GM12873 (cell line): ENCODE measurements around the gene SV2C.

Source experiments
- TF ChIP-seq, protein P1 (sequence below): IDR thresholded peaks from 2 replicates; pipeline ENCODE4 v1.5.1; 2012; ENCODE audit warnings: low read depth, mild to moderate bottlenecking, moderate library complexity, low read length, control low read depth; ENCODE audit not compliant: insufficient read depth; ENCODE audit errors: missing control alignments

The SV2C gene

DNA sequence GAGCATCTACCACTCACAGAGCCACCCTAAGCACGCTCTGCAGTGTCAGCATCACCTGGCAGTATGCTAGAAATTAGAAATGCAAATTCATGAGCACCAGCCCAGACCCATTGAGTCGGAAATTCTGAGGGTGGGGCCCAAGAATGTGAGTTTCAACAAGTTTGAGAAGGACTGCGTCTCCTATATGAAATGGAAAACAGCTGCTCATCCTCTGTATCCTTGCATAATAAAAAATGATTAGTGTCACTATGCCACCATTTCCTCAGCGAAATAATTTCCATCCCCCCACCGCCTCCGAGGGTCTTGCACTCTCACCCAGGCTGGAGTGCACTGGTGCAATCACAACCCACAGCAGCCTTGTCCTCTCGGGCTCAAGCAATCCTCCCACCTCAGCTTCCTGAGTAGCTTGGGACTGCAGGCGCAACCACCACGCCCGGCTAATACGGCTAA, 318.6 kb downstream of the SV2C start:
- TF ChIP-seq, protein P1, sequence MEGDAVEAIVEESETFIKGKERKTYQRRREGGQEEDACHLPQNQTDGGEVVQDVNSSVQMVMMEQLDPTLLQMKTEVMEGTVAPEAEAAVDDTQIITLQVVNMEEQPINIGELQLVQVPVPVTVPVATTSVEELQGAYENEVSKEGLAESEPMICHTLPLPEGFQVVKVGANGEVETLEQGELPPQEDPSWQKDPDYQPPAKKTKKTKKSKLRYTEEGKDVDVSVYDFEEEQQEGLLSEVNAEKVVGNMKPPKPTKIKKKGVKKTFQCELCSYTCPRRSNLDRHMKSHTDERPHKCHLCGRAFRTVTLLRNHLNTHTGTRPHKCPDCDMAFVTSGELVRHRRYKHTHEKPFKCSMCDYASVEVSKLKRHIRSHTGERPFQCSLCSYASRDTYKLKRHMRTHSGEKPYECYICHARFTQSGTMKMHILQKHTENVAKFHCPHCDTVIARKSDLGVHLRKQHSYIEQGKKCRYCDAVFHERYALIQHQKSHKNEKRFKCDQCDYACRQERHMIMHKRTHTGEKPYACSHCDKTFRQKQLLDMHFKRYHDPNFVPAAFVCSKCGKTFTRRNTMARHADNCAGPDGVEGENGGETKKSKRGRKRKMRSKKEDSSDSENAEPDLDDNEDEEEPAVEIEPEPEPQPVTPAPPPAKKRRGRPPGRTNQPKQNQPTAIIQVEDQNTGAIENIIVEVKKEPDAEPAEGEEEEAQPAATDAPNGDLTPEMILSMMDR, result no peak

DNA sequence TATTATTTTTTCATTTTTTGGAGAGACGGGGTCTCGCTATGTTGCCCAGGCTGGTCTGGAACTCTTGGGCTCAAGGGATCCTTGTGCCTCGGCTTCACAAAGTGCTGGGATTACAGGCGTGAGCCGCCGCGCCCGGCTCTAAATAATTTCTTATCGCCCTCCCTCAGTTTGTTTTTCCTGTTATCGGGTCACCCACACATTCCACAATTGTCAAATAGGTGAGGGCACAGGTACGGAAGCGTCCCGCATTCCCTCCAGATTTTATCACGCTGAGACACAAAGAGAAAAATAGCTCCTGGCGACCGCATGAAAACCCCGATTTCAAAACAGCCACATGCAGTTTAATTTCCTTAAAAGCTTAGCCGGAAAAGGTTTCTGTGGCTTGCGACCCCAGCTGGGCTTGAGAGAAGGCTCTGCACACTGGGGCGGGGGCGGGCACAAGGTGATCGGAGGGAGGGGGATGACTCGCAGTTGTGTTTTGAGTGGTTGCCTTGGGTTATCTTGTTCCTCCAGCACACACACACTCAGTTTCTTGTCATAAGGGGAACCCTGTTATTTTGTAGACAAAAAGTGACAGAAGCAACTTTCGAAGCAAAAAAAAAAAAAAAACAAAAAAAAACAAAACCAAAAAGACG, 319.2 kb downstream of the SV2C start:
- TF ChIP-seq, protein P1, result no peak

DNA sequence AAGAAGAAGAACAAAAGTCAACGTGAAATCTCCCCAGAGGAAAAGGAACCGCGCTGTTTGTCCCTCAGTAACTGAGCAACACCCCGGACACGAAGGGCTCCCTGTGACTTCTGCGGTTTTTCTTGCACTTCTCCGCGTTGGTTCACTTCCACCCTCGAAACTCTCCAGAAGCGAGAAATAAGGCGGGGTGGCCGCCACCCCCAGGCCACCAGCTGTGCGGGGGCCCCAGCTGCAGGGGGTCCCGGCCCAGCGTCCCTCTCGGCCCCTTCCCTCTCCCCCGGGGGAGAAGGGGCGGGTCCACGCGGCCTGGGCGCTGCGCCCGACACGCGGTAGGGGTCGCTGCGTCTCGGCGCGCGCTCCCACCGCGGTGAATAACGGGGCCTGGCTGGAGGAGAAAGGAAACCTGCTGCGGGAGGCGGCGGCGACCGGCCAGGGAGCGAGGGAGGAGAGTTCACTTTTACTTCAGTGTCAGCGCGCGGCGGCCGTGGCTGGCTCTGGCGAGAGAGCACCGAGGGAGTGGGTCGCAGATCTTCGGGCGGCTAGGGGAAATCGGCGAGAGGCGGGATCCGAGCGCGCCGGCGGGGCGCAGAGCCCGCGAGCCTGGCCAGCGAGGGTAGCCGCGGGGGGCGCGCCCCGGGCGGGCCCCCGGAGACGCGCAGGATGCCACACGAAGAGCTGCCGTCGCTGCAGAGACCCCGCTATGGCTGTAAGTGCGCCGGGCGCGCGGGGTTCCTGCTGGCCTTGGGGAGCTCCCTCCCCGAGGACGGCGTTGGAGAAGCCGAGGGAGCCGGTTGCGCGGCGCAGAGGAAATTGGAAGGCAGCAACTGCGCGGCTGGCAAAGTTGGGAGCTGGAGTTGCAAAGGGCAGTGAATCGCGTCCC, 319.9 kb downstream of the SV2C start, which contains the start of gene IQGAP2:
IQGAP2 (plus strand) TSS at position 400 of the 880 bp plus-strand sequence; CDS start at position 661, 261 bp downstream.
- TF ChIP-seq, protein P1, result peak; percentile 75
